SK-N-SH (cell line): ENCODE data around the gene LINC00305. TPM values are rescaled to one million over a fixed set of nuclear protein-coding genes. Genes with fewer than 3 reads are reported as not detected.

Experiments
- CTCF ChIA-PET: fragments of 300-600, 350-600 bp; formaldehyde crosslinking; extraction: SDS; loops from one replicate; lab custom pipeline; 2021; lab: Yijun Ruan, JAX
- POLR2A ChIA-PET: fragments of 350-600 bp; sonication (Branson Sonifier 250); formaldehyde crosslinking; extraction: SDS; loops from one replicate; lab custom pipeline; 2020; ENCODE audit warnings: antibody characterized with exemption, inconsistent platforms; lab: Yijun Ruan, JAX
- DNase-seq: peaks from one replicate; pipeline ENCODE4 v3.0.0; 2012
- H2AFZ ChIP-seq: fragments of 200-600 bp; sonication (generic); 2 replicates; pipeline ENCODE4 v1.8.1; 2016; ENCODE audit warnings: antibody characterized with exemption, mild to moderate bottlenecking, low read depth
- H3F3A ChIP-seq: fragments of 200-600 bp; sonication (generic); replicated peaks from 2 replicates; pipeline ENCODE3; 2016; ENCODE audit warnings: antibody characterized with exemption, mild to moderate bottlenecking; ENCODE audit not compliant: insufficient read depth
- H3K27ac ChIP-seq, 2 experiments: fragments of 200-500 bp in 1 of 2; fragments of 200-600 bp in 1 of 2; sonication (Bioruptor generic) in 1 of 2; sonication (generic), shearing (Covaris generic) in 1 of 2; 2 replicates each; pipeline versions ENCODE4 v1.5.1 to v1.6.1; 2014 to 2016; ENCODE audit warnings: low read depth in 2 of 2, inconsistent platforms in 1 of 2, low read length in 1 of 2, mild to moderate bottlenecking in 1 of 2, mixed read lengths in 1 of 2
- H3K27me3 ChIP-seq: fragments of 200-600 bp; sonication (generic), shearing (Covaris generic); 2 replicates; pipeline ENCODE4 v1.6.1; 2016; ENCODE audit warnings: mixed run types; ENCODE audit not compliant: insufficient read depth
- H3K36me3 ChIP-seq, 2 experiments: fragments of 200-500 bp in 1 of 2; fragments of 200-600 bp in 1 of 2; sonication (Bioruptor generic) in 1 of 2; sonication (generic) in 1 of 2; replicated peaks in 1 of 2; 2 replicates each; pipeline versions ENCODE3 to v1.5.1; 2014 to 2016; ENCODE audit warnings: low read length in 1 of 2, mild to moderate bottlenecking in 1 of 2; ENCODE audit not compliant: insufficient read depth in 2 of 2, control insufficient read depth in 1 of 2
- H3K4me1 ChIP-seq, 2 experiments: fragments of 200-500 bp in 1 of 2; fragments of 200-600 bp in 1 of 2; sonication (Bioruptor generic) in 1 of 2; sonication (generic), shearing (Covaris generic) in 1 of 2; 2 replicates each; pipeline versions ENCODE4 v1.5.1 to v1.6.1; 2014 to 2016; ENCODE audit warnings: low read depth in 1 of 2, low read length in 1 of 2, mixed run types in 1 of 2; ENCODE audit not compliant: insufficient read depth in 2 of 2, control insufficient read depth in 1 of 2
- H3K4me2 ChIP-seq: fragments of 200-600 bp; sonication (generic), shearing (Covaris generic); 2 replicates; pipeline ENCODE4 v1.6.1; 2017; ENCODE audit warnings: mixed run types
- H3K4me3 ChIP-seq, 2 experiments: fragments of 200-500 bp in 1 of 2; fragments of 200-600 bp in 1 of 2; sonication (Bioruptor generic) in 1 of 2; sonication (generic), shearing (Covaris generic) in 1 of 2; 2 replicates each; pipeline versions ENCODE4 v1.5.1 to v1.8.1; 2014 to 2016; ENCODE audit warnings: low read depth in 2 of 2, inconsistent platforms in 1 of 2, low read length in 1 of 2, mild to moderate bottlenecking in 1 of 2, mixed read lengths in 1 of 2, moderate library complexity in 1 of 2
- H3K79me2 ChIP-seq: fragments of 200-600 bp; sonication (generic); 2 replicates; pipeline ENCODE4 v1.8.1; 2017; ENCODE audit warnings: mild to moderate bottlenecking; ENCODE audit not compliant: insufficient read depth
- H3K9ac ChIP-seq: fragments of 200-600 bp; sonication (generic); 2 replicates; pipeline ENCODE4 v1.6.1; 2017; ENCODE audit warnings: mixed run types
- H3K9me2 ChIP-seq: fragments of 200-600 bp; sonication (generic); 2 replicates; pipeline ENCODE4 v1.6.1; 2017; ENCODE audit warnings: mixed run types
- H3K9me3 ChIP-seq: fragments of 200-600 bp; sonication (generic); 2 replicates; pipeline ENCODE4 v1.6.1; 2017; ENCODE audit warnings: mixed run types, mild to moderate bottlenecking, moderate library complexity
- H4K20me1 ChIP-seq: fragments of 200-600 bp; sonication (generic); 2 replicates; pipeline ENCODE4 v1.6.1; 2017; ENCODE audit warnings: mild to moderate bottlenecking, mixed run types; ENCODE audit not compliant: insufficient read depth
- FOSL2 ChIP-seq: IDR thresholded peaks from 2 replicates; pipeline ENCODE4 v1.4.0; 2012; ENCODE audit warnings: low read depth, mild to moderate bottlenecking, moderate library complexity, borderline replicate concordance
- GABPA ChIP-seq: IDR thresholded peaks from 2 replicates; pipeline ENCODE4 v1.4.0; 2012; ENCODE audit warnings: low read depth, mild to moderate bottlenecking
- JUND ChIP-seq: IDR thresholded peaks from 2 replicates; pipeline ENCODE4 v1.4.0; 2012
- PBX3 ChIP-seq: IDR thresholded peaks from 2 replicates; pipeline ENCODE4; 2012
- REST ChIP-seq: IDR thresholded peaks from 2 replicates; pipeline ENCODE4 v1.6.1; 2012; ENCODE audit warnings: mild to moderate bottlenecking, low read depth, low read length, moderate library complexity
- TCF12 ChIP-seq: IDR thresholded peaks from 2 replicates; pipeline ENCODE4 v1.4.0; 2012
- TEAD4 ChIP-seq: IDR thresholded peaks from 2 replicates; pipeline ENCODE4 v1.4.0; 2012; ENCODE audit warnings: mild to moderate bottlenecking, borderline replicate concordance; ENCODE audit not compliant: insufficient read depth
- USF1 ChIP-seq: IDR thresholded peaks from 2 replicates; pipeline ENCODE4 v1.4.0; 2012; ENCODE audit warnings: low read depth, borderline replicate concordance
- YY1 ChIP-seq: IDR thresholded peaks from 2 replicates; pipeline ENCODE4 v1.4.0; 2012; ENCODE audit warnings: low read depth, mild to moderate bottlenecking
- WGBS: methylation state at CpG from one replicate; pipeline ENCODE4 v1.1.6; 2017; ENCODE audit warnings: low lambda C conversion rate; 5-methylcytosine and 5-hydroxymethylcytosine counted together
- polyA plus RNA-seq, 3 experiments: library from polyadenylated mRNA; depleted of rRNA; stranded (reverse); fragments of >200 nt; gene quantifications; 2 replicates each; pipeline ENCODE4 v1.2.3, GENCODE V29; 2012

LINC00305 gene
- polyA plus RNA-seq, 1 of the 3 experiments (the other 2 are of a cell fraction): not detected

- no peaks in the 10 kb centered on the region for H4K20me1 ChIP-seq
- POLR2A ChIA-PET: no interaction called here
- H3K27ac ChIP-seq: no peak overlapping the region
- WGBS: 40% methylated on average over 1 of the region's 1 CpG
- no peak overlapping the region for H3K9ac ChIP-seq
- H3F3A ChIP-seq: no peaks in the 10 kb centered on the region
- no peaks in the 10 kb centered on the region for H3K9me2 ChIP-seq
- no peaks in the 10 kb centered on the region for H3K27me3 ChIP-seq
- no peak overlapping the region for H3K4me3 ChIP-seq
- H3K4me2 ChIP-seq: no peak overlapping the region
- H3K79me2 ChIP-seq: no peaks in the 10 kb centered on the region
- no peak for DNase-seq
- no peak overlapping the region for H2AFZ ChIP-seq
- CTCF ChIA-PET: interaction anchor here (1.3 kb wide), 1 partner anchor 11 kb away, joined by 3 read pairs; no protein-coding TSS in a partner anchor
- no peak for TF ChIP-seq JUND
- no peak for TF ChIP-seq REST
- TF ChIP-seq PBX3: no peak
- TF ChIP-seq TEAD4: no peak
- TF ChIP-seq USF1: no peak
- TF ChIP-seq TCF12: no peak
- TF ChIP-seq YY1: no peak
- no peaks in the 10 kb centered on the region for H3K36me3 ChIP-seq
- H3K4me1 ChIP-seq: no peaks in the 10 kb centered on the region
- no peaks in the 10 kb centered on the region for H3K9me3 ChIP-seq
Observed at GRCh38 chr18:64083916-64084315, 65.0 kb downstream of the LINC00305 start.

- H3K9me3 ChIP-seq: no peaks in the 10 kb centered on the region
- no peaks in the 10 kb centered on the region for H3K9me2 ChIP-seq
- CTCF ChIA-PET: no interaction called here
- H3K79me2 ChIP-seq: no peaks in the 10 kb centered on the region
- no peaks in the 10 kb centered on the region for H4K20me1 ChIP-seq
- no peak overlapping the region for H2AFZ ChIP-seq
- POLR2A ChIA-PET: no interaction called here
- H3K4me2 ChIP-seq: no peak overlapping the region
- H3K36me3 ChIP-seq: no peaks in the 10 kb centered on the region
- H3K4me1 ChIP-seq: no peaks in the 10 kb centered on the region
- H3K9ac ChIP-seq: no peak overlapping the region
- H3K27ac ChIP-seq: no peak overlapping the region
- H3K4me3 ChIP-seq: no peak overlapping the region
- no peak for DNase-seq
- no peak for TF ChIP-seq GABPA
- no peak for TF ChIP-seq FOSL2
- no peaks in the 10 kb centered on the region for H3F3A ChIP-seq
- H3K27me3 ChIP-seq: no peaks in the 10 kb centered on the region
Observed at GRCh38 chr18:64082513-64082912, 66.4 kb downstream of the LINC00305 start.
